Thoracic aorta (tissue), 2 donors: ENCODE data around the gene CAP2. TPM values are rescaled to one million over a fixed set of nuclear protein-coding genes. Genes with fewer than 3 reads are reported as not detected.

Experiments used
- ATAC-seq: fragments of 150-250 bp; one replicate; pipeline ENCODE4 v1.8.0; 2017; ENCODE audit warnings: low read depth; ENCODE audit not compliant: insufficient number of reproducible peaks, low FRiP score
- DNase-seq: peaks from one replicate; pipeline ENCODE4 v3.0.0-alpha.2; 2020; ENCODE audit warnings: low spot score
- H3K27ac ChIP-seq, 2 donors: fragments of 200-600 bp; sonication (generic); 1 replicate in 1 of 2; 2 replicates in 1 of 2; pipeline ENCODE4 v1.5.1; 2016; ENCODE audit warnings: mild to moderate bottlenecking in 2 of 2, moderate library complexity in 2 of 2
- H3K27me3 ChIP-seq: fragments of 200-600 bp; sonication (generic); replicated peaks from 2 replicates; pipeline ENCODE4 v1.6.0; 2016; ENCODE audit warnings: mild to moderate bottlenecking; ENCODE audit not compliant: insufficient read depth
- H3K36me3 ChIP-seq: fragments of 200-600 bp; sonication (generic); one replicate; pipeline ENCODE4 v1.5.1; 2016
- H3K4me1 ChIP-seq, 2 donors: fragments of 200-600 bp; sonication (generic); 1 replicate in 1 of 2; 2 replicates in 1 of 2; pipeline versions ENCODE4 v1.5.1 to v1.6.0; 2016; ENCODE audit warnings: low read depth in 2 of 2, mild to moderate bottlenecking in 1 of 2; ENCODE audit not compliant: control insufficient read depth in 1 of 2
- H3K4me3 ChIP-seq: fragments of 200-600 bp; sonication (generic); 2 replicates; pipeline ENCODE4 v1.5.1; 2016; ENCODE audit warnings: mild to moderate bottlenecking
- H3K9me3 ChIP-seq: fragments of 200-600 bp; sonication (generic); 2 replicates; pipeline ENCODE4 v1.5.1; 2016
- CTCF ChIP-seq: fragments of 200-600 bp; sonication (generic); IDR thresholded peaks from one replicate; pipeline ENCODE4 v1.5.1; 2019; ENCODE audit warnings: antibody characterized with exemption
- total RNA-seq, 2 donors: library from RNA; depleted of rRNA; stranded (reverse); fragments of >200 nt; gene quantifications; one replicate each; pipeline versions ENCODE4 v1.1.0 to v1.2.3, GENCODE V29; 2016

Gene CAP2
- total RNA-seq, 2 donors from 2014 or later = 20.6 to 20.8 TPM

- Histone ChIP-seq H3K27ac (no peak overlapping the region), H3K27me3 (no peaks in the 10 kb centered on the region), H3K36me3 (no peaks in the 10 kb centered on the region), H3K9me3 (no peaks in the 10 kb centered on the region), H3K4me1 (no peaks in the 10 kb centered on the region), H3K4me3 (no peak overlapping the region)
- TF ChIP-seq CTCF = peak; percentile 19
- DNase-seq (no peak), ATAC-seq (no peak)
Measured at GRCh38 chr6:17505062-17505476, 111.7 kb downstream of the CAP2 start.

- Histone ChIP-seq H3K36me3 (peaks cover 2% of the 10 kb centered on the region), H3K9me3 (no peaks in the 10 kb centered on the region), H3K4me3 (no peak overlapping the region), H3K27me3 (no peaks in the 10 kb centered on the region), H3K27ac (no peak overlapping the region), H3K4me1 (no peaks in the 10 kb centered on the region)
- TF ChIP-seq CTCF = no peak
- no peak for DNase-seq
- ATAC-seq = no peak
Measured at GRCh38 chr6:17505767-17506280, 112.4 kb downstream of the CAP2 start.

GRCh38 chr6:17506531-17506930 lies 113.1 kb downstream of the CAP2 start:
- ATAC-seq (no peak), DNase-seq (no peak)
- Histone ChIP-seq H3K4me1 (no peaks in the 10 kb centered on the region), H3K36me3 (peaks cover 2% of the 10 kb centered on the region), H3K9me3 (no peaks in the 10 kb centered on the region), H3K4me3 (no peak overlapping the region), H3K27ac (no peak overlapping the region), H3K27me3 (no peaks in the 10 kb centered on the region)
- no peak for TF ChIP-seq CTCF

- Histone ChIP-seq H3K9me3 (no peaks in the 10 kb centered on the region), H3K27me3 (no peaks in the 10 kb centered on the region), H3K4me3 (no peak overlapping the region), H3K36me3 (peaks cover 2% of the 10 kb centered on the region), H3K4me1 (no peaks in the 10 kb centered on the region), H3K27ac (no peak overlapping the region)
- DNase-seq = no peak
- no peak for TF ChIP-seq CTCF
- ATAC-seq = no peak
Measured at GRCh38 chr6:17506962-17507361, 113.6 kb downstream of the CAP2 start.

GRCh38 chr6:17511084-17511483 lies 117.7 kb downstream of the CAP2 start:
- DNase-seq (no peak), ATAC-seq (no peak)
- TF ChIP-seq CTCF = no peak
- H3K36me3 ChIP-seq = peaks cover 12% of the 10 kb centered on the region
- no peak overlapping the region for H3K4me3 ChIP-seq
- H3K27me3 ChIP-seq = no peaks in the 10 kb centered on the region
- no peaks in the 10 kb centered on the region for H3K9me3 ChIP-seq
- H3K4me1 ChIP-seq = no peaks in the 10 kb centered on the region
- no peak overlapping the region for H3K27ac ChIP-seq
